CD14-positive monocyte (primary cell): ENCODE results near the gene FIBIN. TPM values are rescaled to one million over a fixed set of nuclear protein-coding genes. Genes with fewer than 3 reads are reported as not detected.

ENCODE experiments used
- DNase-seq, 3 donors: peaks; one replicate each; pipeline ENCODE4 v3.0.0-alpha.2; 2011 to 2022
- H2AFZ ChIP-seq: 2 replicates; pipeline ENCODE4 v1.6.0; 2012; ENCODE audit warnings: mild to moderate bottlenecking, low read depth, low read length, inconsistent platforms; ENCODE audit not compliant: insufficient read depth, poor library complexity, severe bottlenecking
- H3K27ac ChIP-seq, 2 donors: 1 replicate in 1 of 2; 2 replicates in 1 of 2; pipeline ENCODE4 v1.5.1; 2012 to 2013; ENCODE audit warnings: low read length in 2 of 2, control low read depth in 1 of 2, inconsistent platforms in 1 of 2, low read depth in 1 of 2, mild to moderate bottlenecking in 1 of 2
- H3K27me3 ChIP-seq, 2 donors: one replicate each; pipeline versions ENCODE4 v1.6.0 to v1.6.1; 2011 to 2013; ENCODE audit warnings: low read length in 2 of 2; ENCODE audit not compliant: control insufficient read depth in 2 of 2, insufficient read depth in 2 of 2
- H3K36me3 ChIP-seq, 2 donors: replicated peaks in 1 of 2; 1 replicate in 1 of 2; 2 replicates in 1 of 2; pipeline versions ENCODE4 v1.5.1 to v1.6.1; 2012 to 2013; ENCODE audit warnings: low read length in 2 of 2, control low read depth in 1 of 2, inconsistent platforms in 1 of 2, mild to moderate bottlenecking in 1 of 2; ENCODE audit not compliant: insufficient read depth in 2 of 2, control insufficient read depth in 1 of 2
- H3K4me1 ChIP-seq, 2 donors: 1 replicate in 1 of 2; 2 replicates in 1 of 2; pipeline versions ENCODE4 v1.5.1 to v1.6.1; 2012 to 2013; ENCODE audit warnings: low read length in 2 of 2, control low read depth in 1 of 2, inconsistent platforms in 1 of 2, mild to moderate bottlenecking in 1 of 2, moderate library complexity in 1 of 2; ENCODE audit not compliant: insufficient read depth in 2 of 2, control insufficient read depth in 1 of 2
- H3K4me2 ChIP-seq: replicated peaks from 2 replicates; pipeline ENCODE3; 2012; ENCODE audit warnings: low read length, moderate library complexity, mild to moderate bottlenecking; ENCODE audit not compliant: poor library complexity, severe bottlenecking; ENCODE audit errors: extremely low read depth
- H3K4me3 ChIP-seq, 3 experiments: fragments of 200-600 bp in 1 of 3; sonication (generic) in 1 of 3; replicated peaks in 1 of 3; 1 replicate in 2 of 3; 2 replicates in 1 of 3; pipeline ENCODE4 v1.5.1; 2011 to 2013; ENCODE audit warnings: low read length in 3 of 3, mild to moderate bottlenecking in 3 of 3, control low read depth in 2 of 3, low read depth in 2 of 3, inconsistent platforms in 1 of 3, moderate library complexity in 1 of 3
- H3K79me2 ChIP-seq: 2 replicates; pipeline ENCODE4 v1.6.0; 2012; ENCODE audit warnings: mild to moderate bottlenecking, control low read depth, inconsistent platforms, low read length, moderate library complexity; ENCODE audit not compliant: insufficient read depth
- H3K9ac ChIP-seq: 2 replicates; pipeline ENCODE4 v1.6.0; 2017; ENCODE audit warnings: low read length, mild to moderate bottlenecking; ENCODE audit not compliant: insufficient read depth, poor library complexity, severe bottlenecking
- H3K9me3 ChIP-seq, 2 donors: replicated peaks in 1 of 2; 1 replicate in 1 of 2; 2 replicates in 1 of 2; pipeline versions ENCODE4 v1.5.1 to v1.6.1; 2012 to 2013; ENCODE audit warnings: low read length in 2 of 2, control low read depth in 1 of 2; ENCODE audit not compliant: control insufficient read depth in 1 of 2, insufficient read depth in 1 of 2
- H4K20me1 ChIP-seq: 2 replicates; pipeline ENCODE4 v1.6.0; 2012; ENCODE audit warnings: mild to moderate bottlenecking, low read length, control low read depth, moderate library complexity; ENCODE audit not compliant: insufficient read depth
- H3K27ac Mint-ChIP-seq, 7 donors: one replicate each; pipeline ENCODE4 v1.8.0; 2020; ENCODE audit warnings: mild to moderate bottlenecking in 7 of 7, mixed read lengths in 7 of 7, moderate library complexity in 6 of 7, inconsistent platforms in 2 of 7
- H3K27me3 Mint-ChIP-seq, 3 donors: one replicate each; pipeline ENCODE4 v1.8.0; 2021 to 2022; ENCODE audit warnings: low read depth in 3 of 3, mild to moderate bottlenecking in 3 of 3, mixed read lengths in 3 of 3, moderate library complexity in 3 of 3, inconsistent platforms in 1 of 3
- H3K36me3 Mint-ChIP-seq, 2 donors: one replicate each; pipeline ENCODE4 v1.8.0; 2020; ENCODE audit warnings: mixed read lengths in 2 of 2, inconsistent platforms in 1 of 2, mild to moderate bottlenecking in 1 of 2
- H3K4me1 Mint-ChIP-seq: one replicate; pipeline ENCODE4 v1.8.0; 2020; ENCODE audit warnings: mild to moderate bottlenecking, mixed read lengths
- H3K4me3 Mint-ChIP-seq, 2 donors: one replicate each; pipeline ENCODE4 v1.8.0; 2020; ENCODE audit warnings: mild to moderate bottlenecking in 2 of 2, mixed read lengths in 2 of 2, moderate library complexity in 1 of 2
- H3K9me3 Mint-ChIP-seq, 7 donors: one replicate each; pipeline ENCODE4 v1.8.0; 2020 to 2022; ENCODE audit warnings: mixed read lengths in 7 of 7, mild to moderate bottlenecking in 6 of 7, moderate library complexity in 6 of 7, inconsistent platforms in 2 of 7
- WGBS: methylation state at CpG from one replicate; pipeline ENCODE4 v1.1.5; 2013; ENCODE audit warnings: missing lambda C conversion rate; ENCODE audit not compliant: insufficient coverage; 5-methylcytosine and 5-hydroxymethylcytosine counted together
- intact Hi-C, 2 donors: fragments of 100-400 bp; cut with micrococcal nuclease; formaldehyde crosslinking; loops; one replicate each; pipeline versions ENCODE4 v1.15.0 to v1.15.1; 2023
- polyA plus RNA-seq, 3 donors: library from polyadenylated mRNA; depleted of rRNA in 1 of 3; unstranded in 2 of 3; stranded (reverse) in 1 of 3; fragments of 300-500 nt in 2 of 3; fragments of >200 nt in 1 of 3; fragmentation: Illumina TruSeq in 2 of 3; gene quantifications; 1 replicate in 2 of 3; 2 replicates in 1 of 3; pipeline ENCODE4 v1.2.3, GENCODE V29; 2012 to 2021
- TF ChIP-seq, protein P1 (sequence below): fragments of 200-600 bp; IDR thresholded peaks from one replicate; pipeline ENCODE4 v1.8.0; 2022; ENCODE audit warnings: antibody characterized with exemption, mild to moderate bottlenecking

The FIBIN gene
- polyA plus RNA-seq, 3 donors: not detected

- TF ChIP-seq, protein P1, sequence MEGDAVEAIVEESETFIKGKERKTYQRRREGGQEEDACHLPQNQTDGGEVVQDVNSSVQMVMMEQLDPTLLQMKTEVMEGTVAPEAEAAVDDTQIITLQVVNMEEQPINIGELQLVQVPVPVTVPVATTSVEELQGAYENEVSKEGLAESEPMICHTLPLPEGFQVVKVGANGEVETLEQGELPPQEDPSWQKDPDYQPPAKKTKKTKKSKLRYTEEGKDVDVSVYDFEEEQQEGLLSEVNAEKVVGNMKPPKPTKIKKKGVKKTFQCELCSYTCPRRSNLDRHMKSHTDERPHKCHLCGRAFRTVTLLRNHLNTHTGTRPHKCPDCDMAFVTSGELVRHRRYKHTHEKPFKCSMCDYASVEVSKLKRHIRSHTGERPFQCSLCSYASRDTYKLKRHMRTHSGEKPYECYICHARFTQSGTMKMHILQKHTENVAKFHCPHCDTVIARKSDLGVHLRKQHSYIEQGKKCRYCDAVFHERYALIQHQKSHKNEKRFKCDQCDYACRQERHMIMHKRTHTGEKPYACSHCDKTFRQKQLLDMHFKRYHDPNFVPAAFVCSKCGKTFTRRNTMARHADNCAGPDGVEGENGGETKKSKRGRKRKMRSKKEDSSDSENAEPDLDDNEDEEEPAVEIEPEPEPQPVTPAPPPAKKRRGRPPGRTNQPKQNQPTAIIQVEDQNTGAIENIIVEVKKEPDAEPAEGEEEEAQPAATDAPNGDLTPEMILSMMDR: no peak
- Histone ChIP-seq H3K9ac (no peak overlapping the region), H3K4me2 (no peak overlapping the region), H3K27me3 (no peaks in the 10 kb centered on the region), H3K9me3 (peaks cover 3 to 5% of the 10 kb centered on the region in 2 donors), H3K79me2 (no peaks in the 10 kb centered on the region), H4K20me1 (no peaks in the 10 kb centered on the region), H3K27ac (no peak overlapping the region), H3K4me3 (no peak overlapping the region), H2AFZ (no peak overlapping the region), H3K36me3 (no peaks in the 10 kb centered on the region), H3K4me1 (no peaks in the 10 kb centered on the region)
- DNase-seq: no peak
- H3K4me3 Mint-ChIP-seq: no peak overlapping the region
- intact Hi-C loops: no loop called here
- no peaks in the 10 kb centered on the region for H3K36me3 Mint-ChIP-seq
- H3K4me1 Mint-ChIP-seq: no peaks in the 10 kb centered on the region
- 88% methylated on average over 1 of the region's 3 CpGs for WGBS
- peaks cover 2 to 15% (median 6%) of the 10 kb centered on the region in 7 donors for H3K9me3 Mint-ChIP-seq
- peaks cover 0 to 1% (median 0%) of the 10 kb centered on the region in 3 donors for H3K27me3 Mint-ChIP-seq
- no peak overlapping the region for H3K27ac Mint-ChIP-seq
These were observed 46.0 kb downstream of the FIBIN start for GRCh38 chr11:27039873-27040272.

- Histone ChIP-seq H3K9me3 (peaks cover 3 to 5% of the 10 kb centered on the region in 2 donors), H3K4me1 (no peaks in the 10 kb centered on the region), H3K27me3 (no peaks in the 10 kb centered on the region), H4K20me1 (no peaks in the 10 kb centered on the region), H3K4me3 (no peak within 1 kb of the TSS), H3K27ac (no peak within 1 kb of the TSS), H3K9ac (no peak within 1 kb of the TSS), H2AFZ (no peak within 1 kb of the TSS), H3K79me2 (no peaks in the 10 kb centered on the region), H3K4me2 (no peak within 1 kb of the TSS), H3K36me3 (no peaks in the 10 kb centered on the region)
- no peaks in the 10 kb centered on the region for H3K4me1 Mint-ChIP-seq
- intact Hi-C loops: no loop called here
- H3K4me3 Mint-ChIP-seq: no peak within 1 kb of the TSS
- DNase-seq: no peak
- peaks cover 0 to 1% (median 0%) of the 10 kb centered on the region in 3 donors for H3K27me3 Mint-ChIP-seq
- peaks cover 0 to 11% (median 8%) of the 10 kb centered on the region in 7 donors for H3K9me3 Mint-ChIP-seq
- H3K36me3 Mint-ChIP-seq: no peaks in the 10 kb centered on the region
- no CpG with 5 or more reads among the region's 4 CpGs for WGBS
- TF ChIP-seq, protein P1: no peak
- no peak within 1 kb of the TSS for H3K27ac Mint-ChIP-seq
These were observed 46.6 kb downstream of the FIBIN start, which contains the start of gene BBOX1 for GRCh38 chr11:27040302-27041115. Gene BBOX1, plus strand, starts transcription at chr11:27040815. Its CDS starts 14,616 bp downstream, at chr11:27055431.
